RWPE2 (cell line): ENCODE results near the gene SMTN.
A peak's percentile ranks its signal among the peaks of the same experiment; 100 is the strongest.

Experiments
- ATAC-seq: fragments of 200-7000 bp; cut with Tn5 transposase; 3 replicates; pipeline ENCODE4 v1.9.1; 2021; ENCODE audit warnings: low read depth
- DNase-seq: peaks from one replicate; pipeline ENCODE4 v3.0.0-alpha.2; 2020; ENCODE audit warnings: low spot score
- H3K27ac ChIP-seq: fragments of 450-650 bp; 2 replicates; pipeline ENCODE4 v1.5.1; 2017; ENCODE audit warnings: mild to moderate bottlenecking; ENCODE audit not compliant: poor library complexity, severe bottlenecking
- H3K27me3 ChIP-seq: fragments of 250-450 bp; sonication (Bioruptor Pico); 2 replicates; pipeline ENCODE4 v1.5.1; 2021; ENCODE audit warnings: mild to moderate bottlenecking, moderate library complexity; ENCODE audit not compliant: insufficient read depth, poor library complexity, severe bottlenecking
- H3K36me3 ChIP-seq: fragments of 250-450 bp; sonication (Bioruptor Pico); 2 replicates; pipeline ENCODE4 v1.5.1; 2020; ENCODE audit warnings: low read depth, mild to moderate bottlenecking, moderate library complexity
- H3K4me1 ChIP-seq: fragments of 250-450 bp; sonication (Bioruptor Pico); 2 replicates; pipeline ENCODE4 v1.5.1; 2021; ENCODE audit warnings: mild to moderate bottlenecking, moderate library complexity; ENCODE audit not compliant: insufficient read depth, poor library complexity, severe bottlenecking
- H3K4me3 ChIP-seq: fragments of 250-450 bp; sonication (Bioruptor Pico); 2 replicates; pipeline ENCODE4 v1.5.1; 2021; ENCODE audit warnings: mild to moderate bottlenecking, moderate library complexity; ENCODE audit not compliant: severe bottlenecking
- H3K9me3 ChIP-seq: fragments of 250-450 bp; sonication (Bioruptor Pico); 2 replicates; pipeline ENCODE4 v1.5.1; 2021; ENCODE audit warnings: mild to moderate bottlenecking, moderate library complexity; ENCODE audit not compliant: severe bottlenecking
- CTCF ChIP-seq: fragments of 450-650 bp; IDR thresholded peaks from one replicate; pipeline ENCODE4 v1.5.1; 2017; ENCODE audit warnings: mild to moderate bottlenecking, moderate library complexity; ENCODE audit not compliant: poor library complexity, severe bottlenecking

SMTN gene

DNA sequence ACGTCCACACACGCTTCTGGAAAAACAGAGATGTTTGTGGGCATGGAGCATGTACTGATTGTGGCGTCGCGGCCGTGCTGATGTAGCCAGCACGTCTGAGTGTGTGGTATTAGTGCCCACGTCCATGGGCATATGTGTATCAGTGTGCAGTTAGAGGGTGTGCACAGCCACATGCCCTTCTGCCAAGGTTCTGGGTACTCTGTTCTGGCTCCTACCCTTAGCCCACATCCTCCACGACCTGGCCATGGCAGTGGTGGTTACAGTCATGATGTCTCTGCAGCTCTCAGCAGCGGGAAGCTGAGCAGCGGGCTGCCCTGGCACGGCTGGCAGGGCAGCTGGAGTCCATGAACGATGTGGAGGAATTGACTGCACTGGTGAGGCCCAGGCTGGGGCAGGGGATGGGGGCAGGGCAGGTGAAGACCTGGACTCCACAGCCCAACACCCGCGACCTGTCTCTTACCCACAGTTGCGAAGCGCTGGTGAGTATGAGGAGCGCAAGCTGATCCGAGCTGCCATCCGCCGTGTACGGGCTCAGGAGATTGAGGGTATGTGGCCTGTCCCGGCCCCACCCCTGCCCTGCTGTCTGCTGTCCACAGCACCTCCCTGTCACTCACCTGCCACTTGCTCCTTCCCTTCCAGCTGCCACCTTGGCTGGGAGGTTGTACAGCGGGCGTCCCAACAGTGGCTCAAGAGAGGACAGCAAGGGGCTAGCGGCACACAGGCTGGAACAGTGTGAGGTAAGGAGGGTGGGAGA lies 7.3 kb downstream of the SMTN start:
- no peaks in the 10 kb centered on the region for H3K27me3 ChIP-seq
- ATAC-seq (no peak), DNase-seq (peak; percentile 66)
- H3K4me1 ChIP-seq = peaks cover 9% of the 10 kb centered on the region
- H3K4me3 ChIP-seq = no peak overlapping the region
- no peak for TF ChIP-seq CTCF
- peaks cover 92% of the 10 kb centered on the region for H3K36me3 ChIP-seq
- H3K9me3 ChIP-seq = no peaks in the 10 kb centered on the region
- no peak overlapping the region for H3K27ac ChIP-seq

DNA sequence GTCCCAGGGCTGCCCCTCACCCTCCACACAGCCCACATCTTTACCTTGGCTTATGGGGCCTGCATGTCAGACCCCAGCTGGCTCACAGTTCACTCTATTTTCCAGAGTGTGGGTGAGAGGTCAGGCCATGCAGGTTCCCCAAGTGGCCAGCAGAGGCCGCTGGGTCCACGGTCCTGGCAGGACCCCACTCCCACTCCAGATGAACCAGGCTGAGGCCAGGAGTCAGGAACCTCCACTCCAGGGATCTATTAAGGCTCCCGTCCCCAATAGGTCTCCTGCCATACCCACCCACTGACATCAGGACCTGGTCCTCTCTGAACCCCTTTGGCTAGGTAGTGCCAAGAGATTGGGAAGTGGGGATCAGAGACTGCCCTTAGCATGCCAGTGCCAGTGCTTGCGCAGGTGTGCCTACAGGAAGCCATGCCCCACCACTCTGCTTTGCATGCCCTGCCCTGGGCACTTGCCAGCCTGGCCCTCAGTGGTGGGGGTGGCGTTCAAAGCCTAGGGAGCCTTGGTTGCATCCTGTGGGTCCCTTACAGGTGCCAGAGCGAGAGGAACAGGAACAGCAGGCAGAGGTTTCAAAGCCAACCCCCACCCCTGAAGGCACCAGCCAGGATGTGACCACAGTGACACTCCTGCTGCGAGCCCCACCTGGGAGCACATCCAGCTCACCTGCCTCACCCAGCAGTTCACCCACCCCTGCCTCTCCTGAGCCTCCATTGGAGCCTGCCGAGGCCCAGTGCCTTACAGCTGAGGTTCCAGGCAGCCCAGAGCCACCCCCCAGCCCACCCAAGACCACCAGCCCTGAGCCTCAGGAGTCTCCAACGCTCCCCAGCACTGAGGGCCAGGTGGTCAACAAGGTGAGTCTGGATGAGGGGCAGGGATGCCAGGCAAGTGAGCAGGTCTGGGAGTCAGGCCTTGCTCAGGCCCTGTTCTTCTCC lies 8.3 kb downstream of the SMTN start:
- Histone ChIP-seq H3K9me3 (no peaks in the 10 kb centered on the region), H3K27ac (no peak overlapping the region), H3K36me3 (peaks cover 93% of the 10 kb centered on the region), H3K4me1 (no peaks in the 10 kb centered on the region), H3K27me3 (no peaks in the 10 kb centered on the region), H3K4me3 (no peak overlapping the region)
- ATAC-seq = peak; percentile 15; the same call in 1 of the 3 replicates
- peak; percentile 36 for TF ChIP-seq CTCF
- no peak for DNase-seq

DNA sequence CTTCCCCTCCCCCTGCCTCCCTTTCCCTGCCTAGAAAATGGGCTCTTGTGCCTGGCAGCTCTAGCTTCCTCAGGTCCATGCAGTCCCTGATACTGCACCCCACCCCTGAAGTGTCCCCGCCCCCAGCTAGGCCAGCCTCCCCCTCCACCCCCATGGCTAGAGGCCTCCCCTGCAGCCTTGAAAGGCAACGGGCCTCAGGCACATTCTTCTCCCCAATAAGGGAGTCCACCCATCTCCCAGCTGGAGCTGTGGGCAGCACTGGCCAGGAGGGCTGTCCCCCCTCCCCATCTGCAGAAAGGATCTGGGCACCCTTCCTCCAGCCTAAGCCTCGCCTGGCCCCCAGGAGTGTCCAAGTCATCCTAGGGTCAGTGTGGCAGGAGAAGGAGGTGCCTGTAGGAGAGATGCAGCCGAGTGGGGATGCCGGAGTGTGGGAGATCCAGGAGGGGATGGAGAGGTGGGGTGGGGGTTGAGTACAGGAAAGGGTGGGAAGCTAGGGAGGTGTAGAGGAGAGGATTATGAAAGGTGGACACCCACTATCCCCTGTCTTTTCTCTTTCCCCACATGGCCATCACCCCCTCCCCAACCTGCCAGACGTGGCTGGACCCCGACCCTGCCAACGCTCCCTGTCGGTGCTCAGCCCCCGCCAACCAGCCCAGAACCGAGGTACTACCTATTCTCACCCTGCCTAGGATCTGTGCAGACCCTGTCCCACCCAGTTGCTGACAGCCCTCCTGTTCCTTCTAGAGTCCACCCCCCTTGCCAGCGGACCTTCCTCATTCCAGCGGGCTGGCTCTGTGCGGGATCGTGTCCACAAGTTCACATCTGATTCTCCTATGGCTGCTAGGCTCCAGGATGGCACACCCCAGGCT lies 9.3 kb downstream of the SMTN start:
- Histone ChIP-seq H3K27ac (no peak overlapping the region), H3K4me1 (no peaks in the 10 kb centered on the region), H3K9me3 (no peaks in the 10 kb centered on the region), H3K4me3 (no peak overlapping the region), H3K36me3 (peaks cover 97% of the 10 kb centered on the region), H3K27me3 (no peaks in the 10 kb centered on the region)
- ATAC-seq (no peak), DNase-seq (no peak)
- TF ChIP-seq CTCF = no peak

- no peak for TF ChIP-seq CTCF
- Histone ChIP-seq H3K9me3 (no peaks in the 10 kb centered on the region), H3K27ac (no peak overlapping the region), H3K4me1 (no peaks in the 10 kb centered on the region), H3K4me3 (no peak overlapping the region), H3K27me3 (no peaks in the 10 kb centered on the region), H3K36me3 (peaks cover 97% of the 10 kb centered on the region)
- ATAC-seq = no peak
- peak; percentile 56 for DNase-seq
These were observed 10.2 kb downstream of the SMTN start for GRCh38 chr22:31091106-31091975.
